Effector memory CD8-positive, alpha-beta T cell (primary cell): ENCODE results near the gene APBB1.
"Not testable (repeated sequence)": the region's sequence is repeated elsewhere in the genome, so short reads cannot be mapped to it uniquely, and the experiment has no call there.

ENCODE experiments used
- ATAC-seq: fragments of 150-1000 bp; cut with Tn5 transposase; replicated peaks from 2 replicates; pipeline ENCODE4 v1.10.0; 2021; ENCODE audit warnings: mild to moderate bottlenecking, moderate library complexity
- DNase-seq, 3 experiments: peaks; one replicate each; pipeline ENCODE4 v3.0.0; 2021
- H3K27ac Mint-ChIP-seq, 2 donors: one replicate each; pipeline ENCODE4 v1.8.0; 2022; ENCODE audit warnings: mild to moderate bottlenecking in 2 of 2, mixed read lengths in 2 of 2, moderate library complexity in 2 of 2
- H3K27me3 Mint-ChIP-seq, 2 donors: one replicate each; pipeline ENCODE4 v1.8.0; 2022; ENCODE audit warnings: mixed read lengths in 2 of 2
- H3K36me3 Mint-ChIP-seq: one replicate; pipeline ENCODE4 v1.8.0; 2022; ENCODE audit warnings: mild to moderate bottlenecking, moderate library complexity, mixed read lengths; ENCODE audit not compliant: insufficient read depth
- H3K4me1 Mint-ChIP-seq, 2 donors: one replicate each; pipeline ENCODE4 v1.8.0; 2022; ENCODE audit warnings: low read depth in 2 of 2, mixed read lengths in 2 of 2
- H3K4me3 Mint-ChIP-seq, 2 donors: one replicate each; pipeline ENCODE4 v1.8.0; 2022; ENCODE audit warnings: mild to moderate bottlenecking in 2 of 2, mixed read lengths in 2 of 2, moderate library complexity in 2 of 2
- H3K9me3 Mint-ChIP-seq, 2 donors: one replicate each; pipeline ENCODE4 v1.8.0; 2022; ENCODE audit warnings: mixed read lengths in 2 of 2

Gene APBB1

DNA sequence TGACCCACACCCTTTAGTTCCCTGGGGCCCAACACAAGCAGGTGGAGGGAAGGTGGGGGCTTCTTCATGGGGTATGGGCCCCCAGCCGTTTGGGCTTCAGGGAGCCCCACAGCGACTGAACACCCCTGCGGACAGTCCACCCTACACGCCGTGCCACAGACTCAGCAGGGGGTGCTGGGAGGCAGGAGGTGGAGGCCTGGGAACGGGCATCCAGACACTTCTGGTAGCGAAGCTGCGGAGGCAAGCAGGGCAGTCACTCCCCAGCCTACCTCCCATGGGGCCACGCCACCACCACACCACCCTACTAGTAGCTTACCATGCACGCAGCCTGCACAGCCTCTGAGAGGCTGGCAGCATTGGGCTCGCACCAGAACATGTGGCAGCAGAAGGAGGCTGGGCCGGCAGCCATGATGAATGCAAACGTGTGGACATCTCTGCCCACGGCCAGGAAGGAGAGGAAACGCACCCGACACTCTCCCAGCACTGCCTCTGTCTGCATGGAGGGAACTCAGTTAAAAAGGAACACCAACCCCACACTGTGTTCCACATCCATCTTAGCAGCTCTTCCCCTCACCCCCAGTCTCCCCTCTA lies 23.3 kb downstream of the APBB1 start:
- Mint-ChIP-seq H3K27me3 (no peaks in the 10 kb centered on the region), H3K36me3 (peaks cover 32% of the 10 kb centered on the region), H3K4me3 (no peak overlapping the region), H3K9me3 (no peaks in the 10 kb centered on the region), H3K27ac (peak overlapping the region in 1 of 2 donors; percentile 80), H3K4me1 (peaks cover 33 to 39% of the 10 kb centered on the region in 2 donors)
- no peak for ATAC-seq
- DNase-seq: no peak

DNA sequence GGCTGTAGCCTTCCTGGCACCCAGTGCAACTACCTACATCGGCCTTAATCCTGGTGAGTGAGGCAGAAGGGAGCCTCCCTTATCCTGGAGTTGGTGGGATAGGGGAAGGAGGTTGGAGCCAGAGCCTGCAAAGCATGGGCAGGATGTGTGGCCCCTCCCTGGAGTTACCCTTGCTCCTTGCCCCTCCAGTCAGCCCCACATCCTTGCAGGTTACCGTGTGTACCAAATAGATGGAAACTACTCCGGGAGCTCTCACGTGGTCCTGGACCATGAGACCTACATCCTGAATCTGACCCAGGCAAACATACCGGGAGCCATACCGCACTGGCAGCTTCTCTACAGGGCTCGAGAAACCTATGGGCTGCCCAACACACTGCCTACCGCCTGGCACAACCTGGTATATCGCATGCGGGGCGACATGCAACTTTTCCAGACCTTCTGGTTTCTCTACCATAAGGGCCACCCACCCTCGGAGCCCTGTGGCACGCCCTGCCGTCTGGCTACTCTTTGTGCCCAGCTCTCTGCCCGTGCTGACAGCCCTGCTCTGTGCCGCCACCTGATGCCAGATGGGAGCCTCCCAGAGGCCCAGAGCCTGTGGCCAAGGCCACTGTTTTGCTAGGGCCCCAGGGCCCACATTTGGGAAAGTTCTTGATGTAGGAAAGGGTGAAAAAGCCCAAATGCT lies 24.8 kb downstream of the APBB1 start:
- Mint-ChIP-seq H3K9me3 (no peaks in the 10 kb centered on the region), H3K27me3 (no peaks in the 10 kb centered on the region), H3K27ac (peak overlapping the region in 1 of 2 donors; percentile 80), H3K36me3 (peaks cover 41% of the 10 kb centered on the region), H3K4me3 (peak overlapping the region in 1 of 2 donors; percentile 22), H3K4me1 (peaks cover 40 to 49% of the 10 kb centered on the region in 2 donors)
- ATAC-seq (no peak), DNase-seq (no peak)

GRCh38 chr11:6392251-6392650 lies 26.6 kb downstream of the APBB1 start:
- Mint-ChIP-seq H3K36me3 (peaks cover 44% of the 10 kb centered on the region), H3K27ac (peak overlapping the region; percentile 92 to 98), H3K4me1 (peaks cover 42 to 51% of the 10 kb centered on the region in 2 donors), H3K4me3 (peak overlapping the region; percentile 88 to 91)
- DNase-seq, H3K27me3 Mint-ChIP-seq, H3K9me3 Mint-ChIP-seq, ATAC-seq: not testable (repeated sequence)

GRCh38 chr11:6391537-6392134 lies 27.3 kb downstream of the APBB1 start:
- Mint-ChIP-seq H3K9me3 (no peaks in the 10 kb centered on the region), H3K27me3 (no peaks in the 10 kb centered on the region), H3K4me3 (peak overlapping the region; percentile 88 to 91), H3K4me1 (peaks cover 39 to 46% of the 10 kb centered on the region in 2 donors), H3K27ac (peak overlapping the region; percentile 97 to 98), H3K36me3 (peaks cover 44% of the 10 kb centered on the region)
- ATAC-seq (no peak), DNase-seq (no peak)

DNA sequence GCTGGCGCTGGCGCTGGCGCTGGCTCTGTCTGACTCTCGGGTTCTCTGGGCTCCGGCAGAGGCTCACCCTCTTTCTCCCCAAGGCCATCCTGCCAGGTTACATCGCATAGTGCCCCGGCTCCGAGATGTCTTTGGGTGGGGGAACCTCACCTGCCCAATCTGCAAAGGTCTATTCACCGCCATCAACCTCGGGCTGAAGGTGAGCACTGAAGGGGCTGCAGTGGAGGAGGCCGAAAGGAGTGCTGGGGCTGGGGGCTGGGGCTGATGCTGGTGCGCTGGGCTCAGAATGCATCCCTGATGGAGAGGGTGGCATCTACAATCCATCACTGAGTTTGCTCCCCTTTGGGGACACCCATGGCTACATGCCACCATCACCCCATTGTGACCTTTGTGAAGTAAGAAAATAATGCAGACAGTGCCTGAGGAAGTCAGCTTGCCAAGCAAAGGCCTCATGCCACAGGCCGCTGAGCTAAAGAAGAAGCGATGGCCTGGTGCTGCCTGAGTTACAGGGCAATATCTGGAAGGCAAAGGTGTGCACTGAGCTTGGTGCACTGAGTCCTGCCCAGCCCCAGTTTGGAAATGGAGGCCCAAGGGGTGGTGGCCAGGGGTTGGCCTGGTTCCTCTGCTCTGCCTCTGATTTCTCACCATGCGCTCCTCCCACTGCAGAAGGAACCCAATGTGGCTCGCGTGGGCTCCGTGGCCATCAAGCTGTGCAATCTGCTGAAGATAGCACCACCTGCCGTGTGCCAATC lies 28.0 kb downstream of the APBB1 start:
- DNase-seq: peak in 1 of 3 experiments; percentile 19
- no peak for ATAC-seq
- H3K27ac Mint-ChIP-seq: peak overlapping the region; percentile 97 to 98
- H3K4me1 Mint-ChIP-seq: peaks cover 35 to 40% of the 10 kb centered on the region in 2 donors
- no peaks in the 10 kb centered on the region for H3K9me3 Mint-ChIP-seq
- peak overlapping the region; percentile 88 to 91 for H3K4me3 Mint-ChIP-seq
- peaks cover 40% of the 10 kb centered on the region for H3K36me3 Mint-ChIP-seq
- no peaks in the 10 kb centered on the region for H3K27me3 Mint-ChIP-seq

GRCh38 chr11:6389905-6390717 lies 28.8 kb downstream of the APBB1 start, which contains the start of gene SMPD1:
TSS of gene SMPD1 (plus strand) at chr11:6390474. CDS start at chr11:6390599, 125 bp downstream.
- Mint-ChIP-seq H3K4me1 (peaks cover 35 to 40% of the 10 kb centered on the region in 2 donors), H3K36me3 (peaks cover 38% of the 10 kb centered on the region), H3K27ac (peak within 1 kb of the TSS; percentile 97 to 98), H3K9me3 (no peaks in the 10 kb centered on the region), H3K27me3 (no peaks in the 10 kb centered on the region), H3K4me3 (peak within 1 kb of the TSS; percentile 88 to 91)
- DNase-seq: peak; percentile 86 to 90 (median 89)
- peak; percentile 90 for ATAC-seq

DNA sequence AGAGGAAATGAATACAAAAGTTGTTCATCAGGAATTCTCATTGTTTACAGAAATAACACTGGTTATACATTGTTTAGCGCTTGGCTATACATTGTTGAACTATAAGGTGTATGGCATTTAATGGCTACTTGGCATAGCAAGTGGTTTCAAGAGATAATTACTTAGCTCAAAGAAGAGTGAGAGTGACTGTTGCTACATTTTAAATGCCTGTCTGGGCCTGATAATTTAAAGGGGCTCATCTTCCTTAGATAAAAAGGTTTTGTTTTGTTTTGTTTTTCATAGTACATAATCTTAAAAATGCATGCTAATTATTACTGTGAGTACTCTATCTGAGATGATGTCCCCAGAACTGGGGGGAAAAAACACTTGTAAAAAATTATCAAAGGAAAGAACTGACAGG lies 30.1 kb downstream of the APBB1 start:
- H3K4me1 Mint-ChIP-seq: peaks cover 35 to 40% of the 10 kb centered on the region in 2 donors
- no peaks in the 10 kb centered on the region for H3K9me3 Mint-ChIP-seq
- ATAC-seq (no peak), DNase-seq (no peak)
- peak overlapping the region; percentile 97 to 98 for H3K27ac Mint-ChIP-seq
- peak overlapping the region; percentile 88 to 91 for H3K4me3 Mint-ChIP-seq
- H3K36me3 Mint-ChIP-seq: peaks cover 26% of the 10 kb centered on the region
- no peaks in the 10 kb centered on the region for H3K27me3 Mint-ChIP-seq

GRCh38 chr11:6387811-6388599 lies 30.9 kb downstream of the APBB1 start:
- H3K27ac Mint-ChIP-seq: peak overlapping the region in 1 of 2 donors; percentile 97
- no peaks in the 10 kb centered on the region for H3K27me3 Mint-ChIP-seq
- ATAC-seq: no peak
- H3K4me1 Mint-ChIP-seq: peaks cover 30 to 36% of the 10 kb centered on the region in 2 donors
- no peak overlapping the region for H3K4me3 Mint-ChIP-seq
- H3K36me3 Mint-ChIP-seq: peaks cover 26% of the 10 kb centered on the region
- DNase-seq: no peak
- H3K9me3 Mint-ChIP-seq: no peaks in the 10 kb centered on the region

DNA sequence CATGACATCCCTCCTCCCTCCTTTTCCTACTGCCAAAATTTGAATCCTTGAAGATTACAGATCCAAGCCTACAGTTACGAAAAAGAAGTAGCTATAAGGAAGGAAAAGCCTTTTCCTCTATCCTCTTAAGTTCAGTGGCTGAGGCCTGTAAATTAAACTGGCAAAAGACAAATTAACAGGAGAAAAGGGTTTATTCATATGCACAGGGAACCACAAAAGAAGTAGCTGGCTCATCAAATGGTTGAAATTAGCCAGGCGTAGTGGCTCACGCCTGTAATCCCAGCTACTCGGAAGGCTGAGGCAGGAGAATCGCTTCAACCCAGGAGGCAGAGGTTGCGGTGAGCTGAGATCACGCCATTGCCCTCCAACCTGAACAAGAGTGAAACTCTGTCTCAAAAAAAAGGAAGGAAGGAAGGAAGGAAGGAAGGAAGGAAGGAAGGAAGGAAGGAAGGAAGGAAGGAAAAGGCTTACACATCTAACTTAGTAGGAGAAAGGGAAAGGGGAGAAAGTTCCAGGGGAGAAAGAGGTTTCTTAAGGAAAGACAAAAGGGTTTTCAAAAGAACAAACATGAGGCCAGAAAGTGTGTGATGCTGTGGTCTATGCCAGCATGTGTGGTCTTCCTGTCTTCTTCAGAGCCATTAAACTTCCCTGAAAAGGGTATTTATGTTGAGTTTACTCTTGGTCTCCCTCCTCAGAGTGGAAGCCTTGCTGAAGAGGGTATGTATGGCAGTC lies 33.7 kb downstream of the APBB1 start:
- H3K4me3 Mint-ChIP-seq: no peak overlapping the region
- no peak for ATAC-seq
- peaks cover 14% of the 10 kb centered on the region for H3K36me3 Mint-ChIP-seq
- H3K9me3 Mint-ChIP-seq: no peaks in the 10 kb centered on the region
- H3K27me3 Mint-ChIP-seq: no peaks in the 10 kb centered on the region
- DNase-seq: no peak
- H3K27ac Mint-ChIP-seq: no peak overlapping the region
- peaks cover 13% of the 10 kb centered on the region in 2 donors for H3K4me1 Mint-ChIP-seq

DNA sequence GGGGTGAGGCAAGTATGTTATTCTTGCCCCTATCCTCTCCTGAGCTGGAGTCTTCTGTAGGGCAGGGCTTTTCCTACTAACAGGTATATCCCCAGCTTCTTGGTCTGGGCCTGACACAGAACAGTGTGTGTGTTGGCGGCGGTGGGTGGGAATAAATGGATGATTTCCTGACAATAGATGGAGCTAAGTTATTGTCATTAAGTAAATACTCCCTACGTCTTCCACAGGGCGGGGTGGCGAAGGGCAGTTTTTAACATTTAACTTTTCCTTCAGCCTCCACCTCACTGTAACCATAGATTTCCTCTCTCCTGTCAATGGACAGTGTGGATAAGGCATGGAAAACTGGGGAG lies 40.3 kb downstream of the APBB1 start:
- Mint-ChIP-seq H3K9me3 (no peaks in the 10 kb centered on the region), H3K27ac (no peak overlapping the region), H3K4me3 (no peak overlapping the region), H3K36me3 (no peaks in the 10 kb centered on the region), H3K27me3 (no peaks in the 10 kb centered on the region), H3K4me1 (peaks cover 0 to 2% of the 10 kb centered on the region in 2 donors)
- ATAC-seq (no peak), DNase-seq (no peak)

GRCh38 chr11:6377902-6378639 lies 40.8 kb downstream of the APBB1 start:
- H3K4me3 Mint-ChIP-seq: no peak overlapping the region
- peaks cover 0 to 2% of the 10 kb centered on the region in 2 donors for H3K4me1 Mint-ChIP-seq
- DNase-seq (no peak), ATAC-seq (peak; percentile 32)
- H3K27me3 Mint-ChIP-seq: no peaks in the 10 kb centered on the region
- no peaks in the 10 kb centered on the region for H3K9me3 Mint-ChIP-seq
- H3K36me3 Mint-ChIP-seq: no peaks in the 10 kb centered on the region
- peak overlapping the region in 1 of 2 donors; percentile 83 for H3K27ac Mint-ChIP-seq
